ENCODE data around the gene PRDM8.

PRDM8 gene

DNA sequence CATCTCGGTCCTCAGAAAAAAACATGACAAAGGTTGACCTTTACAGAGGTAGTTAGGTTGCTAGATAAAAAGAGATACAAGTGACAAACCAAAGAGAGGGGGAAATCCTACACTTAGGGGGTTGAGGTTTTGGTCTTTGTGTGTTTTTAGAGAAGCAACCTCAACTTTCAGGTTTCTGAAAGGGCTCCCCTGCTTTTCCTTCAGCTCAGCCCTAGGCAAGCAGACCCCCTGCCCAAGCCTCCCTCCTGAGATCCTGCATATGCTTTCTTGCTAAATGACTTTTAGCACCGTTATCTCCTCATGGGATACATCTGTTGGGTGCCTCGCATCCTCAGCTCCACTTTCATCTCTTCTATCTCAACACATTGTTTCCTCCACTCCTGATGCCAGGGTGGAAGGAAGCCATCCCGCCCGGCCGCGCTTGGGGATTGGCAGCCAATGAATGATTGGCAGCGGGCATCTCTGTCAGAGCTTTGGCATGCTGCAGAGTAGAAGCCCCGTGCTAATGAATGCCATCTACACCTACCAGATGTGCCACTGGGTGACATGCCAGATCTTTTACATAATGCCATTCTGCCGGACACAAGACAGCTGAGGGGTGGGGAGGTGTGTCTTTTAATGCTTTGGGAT, 15.0 kb upstream of the PRDM8 start:
- CTCF ChIA-PET: interaction anchor here (0.9 to 4.4 kb wide), 9 partner anchors 10 to 265 kb away, joined by 3 to 30 read pairs (median 7); no protein-coding TSS in a partner anchor
- no peak for TF ChIP-seq CTCF (IDR thresholded peaks at IDR 0.05; ENCODE audit: control extremely low read depth, extremely low read depth, low read depth, missing control alignments)
- POLR2A ChIA-PET: no interaction called here
- peak; percentile 29 for DNase-seq (ENCODE audit: extremely low spot score)

DNA sequence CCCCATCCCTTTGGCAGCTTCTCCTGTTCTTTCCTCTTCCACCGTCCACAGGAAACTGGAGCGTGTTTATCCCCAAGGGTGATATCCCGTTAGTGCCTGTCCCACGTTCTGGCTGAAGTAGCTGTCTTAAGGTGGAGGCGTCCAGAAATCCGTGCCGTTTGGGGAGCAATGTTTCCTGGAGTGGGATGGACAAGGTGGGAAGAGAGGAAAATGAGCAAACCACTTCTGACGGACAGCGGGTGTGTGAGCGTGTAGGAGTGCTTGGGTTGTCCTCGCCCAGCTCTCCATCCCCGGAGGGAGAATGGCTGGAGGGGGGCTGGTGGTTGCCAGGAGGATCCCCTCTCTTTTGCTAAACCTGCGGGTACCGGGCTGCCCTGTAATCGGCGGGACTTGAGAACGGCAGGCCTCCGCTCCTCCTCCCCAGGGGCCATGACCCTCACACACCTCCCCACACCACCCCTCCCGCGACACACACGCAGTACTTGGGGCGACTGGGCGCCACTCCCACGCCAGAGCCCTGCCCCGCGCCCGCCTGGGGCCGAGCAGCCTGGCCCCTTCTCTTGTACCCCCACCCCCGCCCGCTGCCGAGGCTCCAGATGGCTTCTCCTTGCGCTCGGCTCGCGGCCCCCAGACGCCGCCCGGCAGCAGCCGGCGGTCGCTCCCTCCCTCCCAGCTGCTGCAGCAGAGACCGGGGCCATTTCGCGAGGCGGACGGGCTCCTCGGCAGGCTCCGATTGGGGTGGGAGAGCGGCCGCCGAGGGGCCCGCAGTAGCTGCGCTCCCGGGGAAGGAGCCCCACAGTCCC, 13.9 kb upstream of the PRDM8 start:
- CTCF ChIA-PET: interaction anchor here (0.9 to 4.4 kb wide), 11 partner anchors 11 to 863 kb away, joined by 3 to 30 read pairs (median 7); no protein-coding TSS in a partner anchor
- TF ChIP-seq CTCF (IDR thresholded peaks at IDR 0.05; ENCODE audit: control extremely low read depth, extremely low read depth, low read depth, missing control alignments): no peak
- DNase-seq (ENCODE audit: extremely low spot score): no peak
- POLR2A ChIA-PET: no interaction called here

- peak; percentile 91 for DNase-seq (ENCODE audit: extremely low spot score)
- POLR2A ChIA-PET: no interaction called here
- CTCF ChIA-PET: interaction anchor here (0.6 to 4.4 kb wide), 18 partner anchors 8 to 862 kb away, joined by 3 to 30 read pairs (median 4); no protein-coding TSS in a partner anchor
- TF ChIP-seq CTCF (IDR thresholded peaks at IDR 0.05; ENCODE audit: control extremely low read depth, extremely low read depth, low read depth, missing control alignments): peak; percentile 92
Observed at GRCh38 chr4:80184053-80184824, 13.1 kb upstream of the PRDM8 start.

DNA sequence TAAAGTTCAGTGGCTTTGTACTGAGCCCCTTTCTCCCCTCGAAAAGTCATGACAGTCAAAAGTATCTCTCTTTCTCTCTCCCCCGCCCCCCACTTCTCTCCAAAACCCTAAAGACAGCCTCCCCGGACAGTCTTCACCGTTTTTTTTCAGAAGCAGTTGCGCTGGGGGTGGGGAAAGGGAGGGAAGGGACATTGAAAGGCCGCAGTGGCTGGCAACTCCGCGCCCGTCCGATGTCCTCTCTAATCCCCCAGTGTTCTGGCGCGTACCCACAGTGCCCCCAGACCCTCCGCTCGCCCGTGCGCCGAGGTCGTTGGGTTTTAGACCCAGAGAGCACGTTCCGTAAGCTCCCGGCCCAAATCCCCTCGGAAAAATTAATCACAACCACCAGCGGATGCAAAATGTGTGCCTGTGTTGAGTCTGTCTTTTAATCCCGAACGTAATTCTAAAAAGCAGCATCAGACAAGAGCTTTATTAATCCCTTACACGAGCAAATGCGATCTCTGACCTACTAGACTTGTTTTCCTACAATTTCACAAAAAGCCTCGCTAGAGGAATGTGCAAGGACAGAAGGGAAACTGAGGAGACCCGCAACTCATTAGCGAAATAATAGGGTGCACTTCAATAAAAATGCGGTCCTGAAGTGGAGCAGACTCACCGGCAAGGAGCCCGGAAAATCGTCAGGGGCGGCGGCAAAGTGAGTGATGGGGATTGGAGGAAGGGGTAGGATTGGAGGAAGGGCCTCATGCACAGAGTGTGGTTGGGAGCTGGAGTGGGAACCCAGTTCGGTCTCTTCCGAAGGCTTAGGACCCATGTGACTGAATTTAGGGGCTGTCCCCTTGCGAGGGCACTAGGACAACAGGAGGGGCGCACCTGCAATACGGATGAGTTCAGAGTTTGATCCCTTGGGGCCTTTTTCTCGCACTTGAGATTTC, 12.2 kb upstream of the PRDM8 start:
- POLR2A ChIA-PET: no interaction called here
- CTCF ChIA-PET: interaction anchor here (0.6 to 4.4 kb wide), 15 partner anchors 9 to 1233 kb away, joined by 3 to 30 read pairs (median 3); partner anchors contain the start of gene PRDM8
- DNase-seq (ENCODE audit: extremely low spot score): peak; percentile 22
- TF ChIP-seq CTCF (IDR thresholded peaks at IDR 0.05; ENCODE audit: control extremely low read depth, extremely low read depth, low read depth, missing control alignments): no peak

- DNase-seq (ENCODE audit: extremely low spot score): no peak
- no peak for TF ChIP-seq CTCF (IDR thresholded peaks at IDR 0.05; ENCODE audit: control extremely low read depth, extremely low read depth, low read depth, missing control alignments)
- ChIA-PET POLR2A (no interaction called here), CTCF (interaction anchor here (1.0 to 4.4 kb wide), 8 partner anchors 11 to 1234 kb away, joined by 3 to 30 read pairs (median 4); partner anchors contain the start of gene PRDM8)
Observed at GRCh38 chr4:80185787-80186548, 11.3 kb upstream of the PRDM8 start.

Measured in GM10248 (cell line).